H9 (cell line): ENCODE data around the gene ZNF142. TPM values are rescaled to one million over a fixed set of nuclear protein-coding genes. Genes with fewer than 3 reads are reported as not detected.

ENCODE experiments used
- DNase-seq: peaks from one replicate; pipeline ENCODE4 v3.0.0-alpha.2; 2017
- H2AFZ ChIP-seq: one replicate; pipeline ENCODE4 v1.6.1; 2013; ENCODE audit warnings: mild to moderate bottlenecking, low read length, control low read depth, moderate library complexity
- H2AK5ac ChIP-seq: 2 replicates; pipeline ENCODE4 v1.6.1; 2013; ENCODE audit warnings: low read length, control low read depth, mixed read lengths; ENCODE audit not compliant: insufficient read length
- H2BK120ac ChIP-seq: one replicate; pipeline ENCODE4 v1.6.1; 2013; ENCODE audit warnings: low read depth, mild to moderate bottlenecking, low read length, control low read depth, inconsistent platforms; ENCODE audit not compliant: poor library complexity, severe bottlenecking
- H2BK12ac ChIP-seq: 2 replicates; pipeline ENCODE4 v1.6.1; 2013; ENCODE audit warnings: low read length, control low read depth, mixed read lengths, low read depth; ENCODE audit not compliant: insufficient read length
- H2BK15ac ChIP-seq: 2 replicates; pipeline ENCODE4 v1.6.1; 2013; ENCODE audit warnings: low read depth, low read length, control low read depth
- H2BK20ac ChIP-seq: one replicate; pipeline ENCODE4 v1.6.1; 2013; ENCODE audit warnings: low read depth, mild to moderate bottlenecking, low read length, control low read depth, inconsistent platforms; ENCODE audit not compliant: poor library complexity, severe bottlenecking
- H2BK5ac ChIP-seq: 2 replicates; pipeline ENCODE4 v1.6.1; 2013; ENCODE audit warnings: low read length, control low read depth, mixed read lengths; ENCODE audit not compliant: insufficient read length
- H3K14ac ChIP-seq: 2 replicates; pipeline ENCODE4 v1.6.1; 2013; ENCODE audit warnings: low read length, control low read depth; ENCODE audit not compliant: insufficient read depth
- H3K18ac ChIP-seq: 2 replicates; pipeline ENCODE4 v1.6.1; 2013; ENCODE audit warnings: low read depth, mild to moderate bottlenecking, mixed read lengths, low read length, control low read depth; ENCODE audit not compliant: insufficient read length
- H3K23ac ChIP-seq: 2 replicates; pipeline ENCODE4 v1.6.1; 2013; ENCODE audit warnings: low read length, control low read depth, mixed read lengths, low read depth; ENCODE audit not compliant: insufficient read length
- H3K23me2 ChIP-seq: 2 replicates; pipeline ENCODE4 v1.6.1; 2013; ENCODE audit warnings: low read depth, mild to moderate bottlenecking, mixed read lengths, low read length, control low read depth; ENCODE audit not compliant: insufficient read length, poor library complexity, severe bottlenecking
- H3K27ac ChIP-seq: 2 replicates; pipeline ENCODE4 v1.5.1; 2013; ENCODE audit warnings: low read length, control low read depth, mixed read lengths, low read depth; ENCODE audit not compliant: insufficient read length
- H3K27me3 ChIP-seq: 2 replicates; pipeline ENCODE4 v1.6.1; 2013; ENCODE audit warnings: low read length, control low read depth, inconsistent platforms; ENCODE audit not compliant: insufficient read depth
- H3K4ac ChIP-seq: 2 replicates; pipeline ENCODE4 v1.6.1; 2013; ENCODE audit warnings: low read depth, mild to moderate bottlenecking, control low read depth, inconsistent platforms, low read length, moderate library complexity
- H3K4me1 ChIP-seq: 2 replicates; pipeline ENCODE4 v1.6.1; 2013; ENCODE audit warnings: low read length, control low read depth, inconsistent platforms; ENCODE audit not compliant: insufficient read depth
- H3K4me2 ChIP-seq: 2 replicates; pipeline ENCODE4 v1.6.1; 2013; ENCODE audit warnings: low read length, control low read depth, mixed read lengths; ENCODE audit not compliant: insufficient read length, insufficient read depth
- H3K56ac ChIP-seq: 2 replicates; pipeline ENCODE4 v1.6.1; 2013; ENCODE audit warnings: low read depth, mild to moderate bottlenecking, mixed read lengths, low read length, control low read depth; ENCODE audit not compliant: insufficient read length
- H3K79me1 ChIP-seq: 2 replicates; pipeline ENCODE4 v1.6.1; 2013; ENCODE audit warnings: low read depth, mild to moderate bottlenecking, moderate library complexity, low read length, control low read depth, inconsistent platforms; ENCODE audit not compliant: insufficient read depth, poor library complexity, severe bottlenecking
- H3K79me2 ChIP-seq: 2 replicates; pipeline ENCODE4 v1.6.1; 2013; ENCODE audit warnings: low read length, control low read depth, inconsistent platforms; ENCODE audit not compliant: insufficient read depth
- H3K9ac ChIP-seq: 2 replicates; pipeline ENCODE4 v1.6.1; 2013; ENCODE audit warnings: low read length, control low read depth, mixed read lengths; ENCODE audit not compliant: insufficient read length; ENCODE audit errors: extremely low read depth
- H3K9me3 ChIP-seq: one replicate; pipeline ENCODE4 v1.6.1; 2013; ENCODE audit warnings: low read depth, low read length, inconsistent platforms; ENCODE audit not compliant: control insufficient read depth
- H3T11ph ChIP-seq: one replicate; pipeline ENCODE4 v1.6.1; 2013; ENCODE audit warnings: mild to moderate bottlenecking, low read length, control low read depth, inconsistent platforms
- H4K20me1 ChIP-seq: one replicate; pipeline ENCODE4 v1.6.1; 2013; ENCODE audit not compliant: control insufficient read depth, insufficient read length, insufficient read depth
- H4K5ac ChIP-seq: 2 replicates; pipeline ENCODE4 v1.6.1; 2013; ENCODE audit warnings: low read depth, mild to moderate bottlenecking, mixed read lengths, low read length, control low read depth; ENCODE audit not compliant: insufficient read length
- H4K8ac ChIP-seq: replicated peaks from 2 replicates; pipeline ENCODE4 v1.6.1; 2013; ENCODE audit warnings: low read length, control low read depth, mixed read lengths, low read depth; ENCODE audit not compliant: insufficient read length
- H4K91ac ChIP-seq: 2 replicates; pipeline ENCODE4 v1.6.1; 2013; ENCODE audit warnings: low read depth, mild to moderate bottlenecking, moderate library complexity, mixed read lengths, low read length, control low read depth; ENCODE audit not compliant: insufficient read length
- H3K27ac Mint-ChIP-seq, 3 experiments: 2 replicates in 2 of 3; 3 replicates in 1 of 3; pipeline ENCODE4 v1.8.0; 2020 to 2021; ENCODE audit warnings: mixed read lengths in 3 of 3, mild to moderate bottlenecking in 1 of 3, moderate library complexity in 1 of 3
- H3K27me3 Mint-ChIP-seq: 2 replicates; pipeline ENCODE4 v1.8.0; 2021; ENCODE audit warnings: low read depth, mild to moderate bottlenecking, moderate library complexity, mixed read lengths
- H3K36me3 Mint-ChIP-seq, 3 experiments: 2 replicates in 2 of 3; 3 replicates in 1 of 3; pipeline ENCODE4 v1.8.0; 2020 to 2021; ENCODE audit warnings: low read depth in 3 of 3, mixed read lengths in 3 of 3; ENCODE audit not compliant: insufficient read depth in 1 of 3
- H3K4me1 Mint-ChIP-seq, 2 experiments: 2 replicates each; pipeline ENCODE4 v1.8.0; 2020; ENCODE audit warnings: mixed read lengths in 2 of 2
- H3K4me3 Mint-ChIP-seq, 2 experiments: 2 replicates in 1 of 2; 3 replicates in 1 of 2; pipeline ENCODE4 v1.8.0; 2020 to 2021; ENCODE audit warnings: mild to moderate bottlenecking in 2 of 2, mixed read lengths in 2 of 2, moderate library complexity in 1 of 2
- H3K9me3 Mint-ChIP-seq, 2 experiments: 2 replicates in 1 of 2; 3 replicates in 1 of 2; pipeline ENCODE4 v1.8.0; 2020; ENCODE audit warnings: mild to moderate bottlenecking in 2 of 2, mixed read lengths in 2 of 2, moderate library complexity in 1 of 2
- CTCF ChIP-seq: fragments of 200-600 bp; sonication (generic); conservative IDR thresholded peaks from 3 replicates; pipeline ENCODE4 v1.8.0; 2021; ENCODE audit warnings: antibody characterized with exemption, mild to moderate bottlenecking
- WGBS: extraction: QIAGEN DNeasy Blood & Tissue Kit; methylation state at CpG from one replicate; pipeline ENCODE4 v1.1.7; 2013; ENCODE audit warnings: missing lambda C conversion rate, low lambda C conversion rate, mixed read lengths; ENCODE audit not compliant: insufficient read length; ENCODE audit errors: extremely low coverage; 5-methylcytosine and 5-hydroxymethylcytosine counted together
- total RNA-seq: library from RNA; stranded (reverse); gene quantifications from 2 replicates; pipeline ENCODE4 v1.2.1, GENCODE V29; 2021

ZNF142 gene
- total RNA-seq, 1 experiment from 2014 or later, result 43.4 TPM

GRCh38 chr2:218671654-218672566 is 12.5 kb upstream of the ZNF142 start, which contains the start of the genes RNF25 and STK36:
Gene RNF25 (minus strand): TSS chr2:218672002. CDS start chr2:218671970, 32 bp downstream.
Gene STK36 (plus strand): TSS chr2:218672086. CDS start chr2:218672830, 744 bp downstream.
- DNase-seq, result peak; percentile 93
- H2BK120ac ChIP-seq, result no peak within 1 kb of the TSS
- peaks cover 12 to 14% of the 10 kb centered on the region in 2 experiments for H3K4me1 Mint-ChIP-seq

More at GRCh38 chr2:218671654-218672566, 12.5 kb upstream of the ZNF142 start, which contains the start of the genes RNF25 and STK36:
- WGBS, result no CpG with 5 or more reads among the region's 49 CpGs
- Histone ChIP-seq H3K27me3 (no peaks in the 10 kb centered on the region), H3K9ac (peak within 1 kb of the TSS; percentile 84), H3K23ac (no peak within 1 kb of the TSS), H3K56ac (no peak within 1 kb of the TSS), H2BK12ac (no peak within 1 kb of the TSS), H3K18ac (peak within 1 kb of the TSS; percentile 88), H3K4me2 (peak within 1 kb of the TSS; percentile 86), H2BK20ac (no peak within 1 kb of the TSS), H3K4me1 (no peaks in the 10 kb centered on the region), H3K14ac (peak within 1 kb of the TSS; percentile 82; the same call in 1 of the 2 replicates), H2AK5ac (no peak within 1 kb of the TSS), H4K91ac (no peak within 1 kb of the TSS), H3K79me1 (no peaks in the 10 kb centered on the region), H3K9me3 (no peaks in the 10 kb centered on the region), H3K27ac (no peak within 1 kb of the TSS), H3K23me2 (peaks cover 14% of the 10 kb centered on the region), H2AFZ (peak within 1 kb of the TSS; percentile 63), H2BK5ac (no peak within 1 kb of the TSS), H4K8ac (no peak within 1 kb of the TSS), H4K20me1 (no peaks in the 10 kb centered on the region), H3T11ph (no peak within 1 kb of the TSS), H3K79me2 (no peaks in the 10 kb centered on the region), H2BK15ac (no peak within 1 kb of the TSS), H4K5ac (no peak within 1 kb of the TSS), H3K4ac (no peak within 1 kb of the TSS)
- peaks cover 8 to 28% (median 23%) of the 10 kb centered on the region in 3 experiments; a peak in 6 of 7 replicates for H3K36me3 Mint-ChIP-seq
- H3K27ac Mint-ChIP-seq, result peak within 1 kb of the TSS; percentile 97 to 100 (median 99)
- H3K27me3 Mint-ChIP-seq, result no peaks in the 10 kb centered on the region; the same call in 1 of the 2 replicates
- no peaks in the 10 kb centered on the region; a peak in 1 of 5 replicates for H3K9me3 Mint-ChIP-seq
- H3K4me3 Mint-ChIP-seq, result peak within 1 kb of the TSS; percentile 99 to 100
- TF ChIP-seq CTCF, result no peak
